Measurements from ENCODE around the gene COL18A1. TPM values are rescaled to one million over a fixed set of nuclear protein-coding genes. Genes with fewer than 3 reads are reported as not detected.

COL18A1 gene
- polyA plus RNA-seq, 4 donors = 2.2 to 34.3 (median 16.5) TPM

GRCh38 chr21:45383111-45383614 lies 21.8 kb upstream of the COL18A1 start:
- WGBS, 3 donors = 56 to 76% (median 62%) methylated on average over 11 of the region's 11 CpGs
- peaks cover 0 to 3% of the 10 kb centered on the region in 2 donors for H3K9me3 ChIP-seq (ENCODE audit: control insufficient read depth in 2 of 2, insufficient read depth in 1 of 2, low read depth in 1 of 2, low read length in 1 of 2)
- no peaks in the 10 kb centered on the region for H3K36me3 ChIP-seq (ENCODE audit: control insufficient read depth in 3 of 3, insufficient read depth in 2 of 3, low read depth in 1 of 3, low read length in 3 of 3)
- H3K4me3 ChIP-seq (ENCODE audit: low read depth in 1 of 3, low read length in 3 of 3) = no peak overlapping the region
- FAIRE-seq (no peak), DNase-seq (no peak)
- no peak overlapping the region for H3K27ac ChIP-seq (ENCODE audit: low read depth in 1 of 3, low read length in 2 of 3)
- H3K27me3 ChIP-seq (ENCODE audit: control insufficient read depth in 3 of 3, insufficient read depth in 3 of 3, low read length in 3 of 3) = peaks cover 0 to 7% (median 3%) of the 10 kb centered on the region in 3 donors
- no peaks in the 10 kb centered on the region for H3K4me1 ChIP-seq (ENCODE audit: control insufficient read depth in 3 of 3, insufficient read depth in 2 of 3, low read depth in 1 of 3, low read length in 2 of 3)

- H3K36me3 ChIP-seq (ENCODE audit: control insufficient read depth in 3 of 3, insufficient read depth in 2 of 3, low read depth in 1 of 3, low read length in 3 of 3) = no peaks in the 10 kb centered on the region
- H3K27ac ChIP-seq (ENCODE audit: low read depth in 1 of 3, low read length in 2 of 3) = no peak overlapping the region
- FAIRE-seq (no peak), DNase-seq (no peak)
- H3K4me3 ChIP-seq (ENCODE audit: low read depth in 1 of 3, low read length in 3 of 3) = no peak overlapping the region
- H3K27me3 ChIP-seq (ENCODE audit: control insufficient read depth in 3 of 3, insufficient read depth in 3 of 3, low read length in 3 of 3) = peaks cover 0 to 4% (median 3%) of the 10 kb centered on the region in 3 donors
- no peaks in the 10 kb centered on the region for H3K4me1 ChIP-seq (ENCODE audit: control insufficient read depth in 3 of 3, insufficient read depth in 2 of 3, low read depth in 1 of 3, low read length in 2 of 3)
- 64 to 71% (median 71%) methylated on average over 26 of the region's 26 CpGs for WGBS, 3 donors
- H3K9me3 ChIP-seq (ENCODE audit: control insufficient read depth in 2 of 2, insufficient read depth in 1 of 2, low read depth in 1 of 2, low read length in 1 of 2) = peaks cover 0 to 3% of the 10 kb centered on the region in 2 donors
These were observed 21.3 kb upstream of the COL18A1 start for GRCh38 chr21:45383615-45384201.

GRCh38 chr21:45384656-45385548 lies 20.1 kb upstream of the COL18A1 start:
- no peak for DNase-seq
- peaks cover 0 to 3% (median 3%) of the 10 kb centered on the region in 3 donors for H3K27me3 ChIP-seq (ENCODE audit: control insufficient read depth in 3 of 3, insufficient read depth in 3 of 3, low read length in 3 of 3)
- no peak for FAIRE-seq
- H3K4me3 ChIP-seq (ENCODE audit: low read depth in 1 of 3, low read length in 3 of 3) = no peak overlapping the region
- no peaks in the 10 kb centered on the region for H3K4me1 ChIP-seq (ENCODE audit: control insufficient read depth in 3 of 3, insufficient read depth in 2 of 3, low read depth in 1 of 3, low read length in 2 of 3)
- 78 to 82% (median 80%) methylated on average over 30 of the region's 30 CpGs for WGBS, 3 donors
- peaks cover 0 to 3% of the 10 kb centered on the region in 2 donors for H3K9me3 ChIP-seq (ENCODE audit: control insufficient read depth in 2 of 2, insufficient read depth in 1 of 2, low read depth in 1 of 2, low read length in 1 of 2)
- H3K36me3 ChIP-seq (ENCODE audit: control insufficient read depth in 3 of 3, insufficient read depth in 2 of 3, low read depth in 1 of 3, low read length in 3 of 3) = no peaks in the 10 kb centered on the region
- H3K27ac ChIP-seq (ENCODE audit: low read depth in 1 of 3, low read length in 2 of 3) = no peak overlapping the region

- no peak overlapping the region for H3K27ac ChIP-seq (ENCODE audit: low read depth in 1 of 3, low read length in 2 of 3)
- no peaks in the 10 kb centered on the region for H3K36me3 ChIP-seq (ENCODE audit: control insufficient read depth in 3 of 3, insufficient read depth in 2 of 3, low read depth in 1 of 3, low read length in 3 of 3)
- peaks cover 0 to 3% of the 10 kb centered on the region in 2 donors for H3K9me3 ChIP-seq (ENCODE audit: control insufficient read depth in 2 of 2, insufficient read depth in 1 of 2, low read depth in 1 of 2, low read length in 1 of 2)
- 85 to 89% (median 85%) methylated on average over 20 to 21 of the region's 21 CpGs for WGBS, 3 donors
- no peak for DNase-seq
- peaks cover 0 to 3% (median 3%) of the 10 kb centered on the region in 3 donors for H3K27me3 ChIP-seq (ENCODE audit: control insufficient read depth in 3 of 3, insufficient read depth in 3 of 3, low read length in 3 of 3)
- FAIRE-seq = no peak
- no peak overlapping the region for H3K4me3 ChIP-seq (ENCODE audit: low read depth in 1 of 3, low read length in 3 of 3)
- no peaks in the 10 kb centered on the region for H3K4me1 ChIP-seq (ENCODE audit: control insufficient read depth in 3 of 3, insufficient read depth in 2 of 3, low read depth in 1 of 3, low read length in 2 of 3)
These were observed 19.4 kb upstream of the COL18A1 start for GRCh38 chr21:45385549-45386050.

GRCh38 chr21:45386336-45386727 lies 18.6 kb upstream of the COL18A1 start:
- WGBS, 3 donors = 51 to 80% (median 62%) methylated on average over 9 to 11 of the region's 11 CpGs
- Histone ChIP-seq H3K4me1 (ENCODE audit: control insufficient read depth in 3 of 3, insufficient read depth in 2 of 3, low read depth in 1 of 3, low read length in 2 of 3) (no peaks in the 10 kb centered on the region), H3K9me3 (ENCODE audit: control insufficient read depth in 2 of 2, insufficient read depth in 1 of 2, low read depth in 1 of 2, low read length in 1 of 2) (peaks cover 0 to 3% of the 10 kb centered on the region in 2 donors), H3K36me3 (ENCODE audit: control insufficient read depth in 3 of 3, insufficient read depth in 2 of 3, low read depth in 1 of 3, low read length in 3 of 3) (no peaks in the 10 kb centered on the region), H3K27ac (ENCODE audit: low read depth in 1 of 3, low read length in 2 of 3) (peak overlapping the region in 1 of 3 donors; percentile 52), H3K4me3 (ENCODE audit: low read depth in 1 of 3, low read length in 3 of 3) (no peak overlapping the region), H3K27me3 (ENCODE audit: control insufficient read depth in 3 of 3, insufficient read depth in 3 of 3, low read length in 3 of 3) (peaks cover 0 to 3% (median 3%) of the 10 kb centered on the region in 3 donors)
- FAIRE-seq = no peak
- DNase-seq = no peak

- DNase-seq (no peak), FAIRE-seq (no peak)
- peaks cover 0 to 3% (median 3%) of the 10 kb centered on the region in 3 donors for H3K27me3 ChIP-seq (ENCODE audit: control insufficient read depth in 3 of 3, insufficient read depth in 3 of 3, low read length in 3 of 3)
- WGBS, 3 donors = 53 to 55% (median 53%) methylated on average over 20 of the region's 20 CpGs
- no peaks in the 10 kb centered on the region for H3K4me1 ChIP-seq (ENCODE audit: control insufficient read depth in 3 of 3, insufficient read depth in 2 of 3, low read depth in 1 of 3, low read length in 2 of 3)
- H3K36me3 ChIP-seq (ENCODE audit: control insufficient read depth in 3 of 3, insufficient read depth in 2 of 3, low read depth in 1 of 3, low read length in 3 of 3) = no peaks in the 10 kb centered on the region
- H3K9me3 ChIP-seq (ENCODE audit: control insufficient read depth in 2 of 2, insufficient read depth in 1 of 2, low read depth in 1 of 2, low read length in 1 of 2) = peaks cover 0 to 3% of the 10 kb centered on the region in 2 donors
- peak overlapping the region in 1 of 3 donors; percentile 52 for H3K27ac ChIP-seq (ENCODE audit: low read depth in 1 of 3, low read length in 2 of 3)
- H3K4me3 ChIP-seq (ENCODE audit: low read depth in 1 of 3, low read length in 3 of 3) = no peak overlapping the region
These were observed 18.1 kb upstream of the COL18A1 start for GRCh38 chr21:45386728-45387371.

GRCh38 chr21:45387506-45387905 lies 17.5 kb upstream of the COL18A1 start:
- Histone ChIP-seq H3K9me3 (ENCODE audit: control insufficient read depth in 2 of 2, insufficient read depth in 1 of 2, low read depth in 1 of 2, low read length in 1 of 2) (peaks cover 0 to 3% of the 10 kb centered on the region in 2 donors), H3K4me1 (ENCODE audit: control insufficient read depth in 3 of 3, insufficient read depth in 2 of 3, low read depth in 1 of 3, low read length in 2 of 3) (no peaks in the 10 kb centered on the region), H3K4me3 (ENCODE audit: low read depth in 1 of 3, low read length in 3 of 3) (no peak overlapping the region), H3K27me3 (ENCODE audit: control insufficient read depth in 3 of 3, insufficient read depth in 3 of 3, low read length in 3 of 3) (peaks cover 0 to 3% (median 3%) of the 10 kb centered on the region in 3 donors), H3K36me3 (ENCODE audit: control insufficient read depth in 3 of 3, insufficient read depth in 2 of 3, low read depth in 1 of 3, low read length in 3 of 3) (no peaks in the 10 kb centered on the region), H3K27ac (ENCODE audit: low read depth in 1 of 3, low read length in 2 of 3) (peak overlapping the region in 1 of 3 donors; percentile 2)
- 81 to 83% (median 83%) methylated on average over 13 of the region's 13 CpGs for WGBS, 3 donors
- DNase-seq (no peak), FAIRE-seq (no peak)

GRCh38 chr21:45388011-45388521 lies 16.9 kb upstream of the COL18A1 start:
- no peaks in the 10 kb centered on the region for H3K36me3 ChIP-seq (ENCODE audit: control insufficient read depth in 3 of 3, insufficient read depth in 2 of 3, low read depth in 1 of 3, low read length in 3 of 3)
- H3K27ac ChIP-seq (ENCODE audit: low read depth in 1 of 3, low read length in 2 of 3) = peak overlapping the region in 1 of 3 donors; percentile 2
- no peaks in the 10 kb centered on the region for H3K4me1 ChIP-seq (ENCODE audit: control insufficient read depth in 3 of 3, insufficient read depth in 2 of 3, low read depth in 1 of 3, low read length in 2 of 3)
- DNase-seq (no peak), FAIRE-seq (no peak)
- H3K27me3 ChIP-seq (ENCODE audit: control insufficient read depth in 3 of 3, insufficient read depth in 3 of 3, low read length in 3 of 3) = peaks cover 0 to 3% (median 3%) of the 10 kb centered on the region in 3 donors
- no peaks in the 10 kb centered on the region for H3K9me3 ChIP-seq (ENCODE audit: control insufficient read depth in 2 of 2, insufficient read depth in 1 of 2, low read depth in 1 of 2, low read length in 1 of 2)
- WGBS, 3 donors = 67 to 71% (median 71%) methylated on average over 7 of the region's 7 CpGs
- H3K4me3 ChIP-seq (ENCODE audit: low read depth in 1 of 3, low read length in 3 of 3) = no peak overlapping the region

Data from small intestine (tissue), 7 donors.